NCI-H345 (cell line): ENCODE results near the gene CHL1.
A peak's percentile ranks its signal among the peaks of the same experiment; 100 is the strongest.

Source experiments
- DNase-seq: peaks from one replicate; lab custom pipeline; 2025; lab: John Stamatoyannopoulos, UW

Gene CHL1

DNA sequence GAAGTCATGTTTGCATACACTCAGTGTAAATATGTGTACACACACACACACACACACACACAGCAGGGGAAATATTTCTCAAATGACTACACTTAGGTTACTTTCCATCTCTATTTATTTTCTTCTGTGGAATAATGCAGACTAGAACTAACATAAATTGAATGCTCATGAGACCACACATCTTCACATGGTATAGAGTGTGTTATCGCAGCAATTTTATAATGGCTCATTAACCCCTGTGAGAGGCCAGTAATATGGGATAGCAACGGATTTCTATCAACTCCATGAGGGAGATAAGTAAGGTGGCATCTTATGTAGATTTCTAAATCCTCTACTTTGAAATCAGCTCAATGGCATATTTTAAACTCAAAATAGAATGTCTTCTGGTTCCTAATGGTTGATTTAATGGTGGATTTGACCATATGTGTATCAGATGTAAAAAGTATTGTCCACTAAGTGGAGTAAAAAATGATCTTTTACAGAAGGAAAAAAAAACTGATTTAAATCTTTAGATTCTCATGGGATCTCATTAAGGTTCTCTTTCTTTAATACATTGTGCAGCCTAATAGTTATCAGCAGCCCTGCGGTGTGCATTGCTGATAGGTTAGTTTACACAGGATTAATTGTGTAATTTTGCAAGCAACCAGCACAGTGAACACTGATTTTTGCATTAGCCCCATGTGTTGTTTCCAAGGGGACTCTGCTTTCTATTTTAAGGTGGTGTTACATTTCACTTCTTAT, 32.0 kb downstream of the CHL1 start:
- DNase-seq, result no peak

DNA sequence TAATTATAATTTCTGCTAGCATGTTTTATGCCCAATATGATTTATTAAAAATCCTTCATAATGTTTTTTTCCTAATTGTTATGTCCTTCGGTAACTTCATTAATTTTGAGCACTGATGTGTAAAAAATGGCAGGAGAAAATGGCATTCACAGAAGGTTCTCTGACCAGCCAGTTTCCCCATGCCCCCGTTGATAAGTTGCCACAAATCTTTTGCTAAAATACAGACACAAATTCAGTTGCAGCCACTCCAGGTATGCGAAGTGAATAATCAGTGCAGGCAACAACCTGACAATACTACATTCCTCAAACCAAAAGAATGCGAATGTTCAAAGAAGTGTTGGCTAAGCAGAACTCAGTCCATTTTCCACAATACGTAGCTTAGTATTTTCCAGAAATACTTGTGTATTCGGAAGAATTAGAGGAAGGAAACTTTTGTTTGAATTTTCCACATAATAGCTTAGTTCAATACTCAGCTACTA, 32.7 kb downstream of the CHL1 start:
- DNase-seq, result no peak

DNA sequence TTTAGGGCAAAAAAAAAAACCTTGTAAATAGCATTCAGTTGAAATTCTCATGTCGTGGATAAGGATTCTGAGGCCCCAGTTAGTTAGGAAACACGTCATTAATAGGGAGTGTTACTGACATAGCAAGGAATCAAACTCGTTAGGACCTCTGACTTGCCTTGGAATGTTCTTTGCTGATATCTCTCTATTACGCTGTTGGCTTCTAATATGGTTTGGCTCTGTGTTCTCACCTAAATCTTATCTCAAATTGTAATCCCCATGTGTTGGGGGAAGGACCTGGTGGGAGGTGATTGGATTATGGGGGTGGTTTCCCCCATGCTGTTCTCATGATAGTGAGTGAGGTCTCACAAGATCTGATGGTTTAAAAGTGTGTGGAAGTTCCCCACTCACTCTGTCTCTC, 40.3 kb downstream of the CHL1 start:
- no peak for DNase-seq

DNA sequence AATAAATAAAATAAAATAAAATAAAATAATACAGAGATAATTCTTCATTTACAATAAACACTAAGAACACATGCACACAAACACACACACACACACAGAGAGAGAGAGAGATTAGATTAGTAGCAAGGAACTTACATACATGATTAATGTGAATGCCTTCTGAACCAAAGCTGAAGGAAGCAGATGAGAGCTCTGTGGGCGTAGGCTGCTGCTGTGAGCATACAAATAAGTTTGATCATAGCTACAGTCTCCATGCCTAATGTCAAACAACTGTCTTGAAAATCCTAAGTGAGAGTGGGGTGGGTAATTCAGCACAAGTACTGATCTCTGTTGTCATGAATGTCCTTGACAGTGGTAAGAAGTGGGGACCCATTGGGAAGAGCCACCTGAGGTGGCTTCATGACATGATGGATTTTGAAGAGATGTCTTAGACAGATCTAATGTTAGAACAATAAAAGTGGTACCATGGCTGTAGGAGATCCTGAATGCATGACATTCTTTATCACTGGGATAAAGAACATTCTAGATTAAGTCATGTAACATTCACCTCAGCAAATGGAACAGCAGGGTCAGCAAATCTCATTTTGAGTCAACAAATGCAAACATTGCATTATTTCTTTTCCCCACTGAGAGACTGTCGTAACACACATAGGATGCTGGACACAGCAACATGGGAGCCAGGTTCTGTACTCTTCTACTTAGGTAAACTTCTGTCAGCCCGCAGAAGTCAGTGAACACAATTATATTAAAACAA, 46.2 kb downstream of the CHL1 start:
- DNase-seq, result no peak

DNA sequence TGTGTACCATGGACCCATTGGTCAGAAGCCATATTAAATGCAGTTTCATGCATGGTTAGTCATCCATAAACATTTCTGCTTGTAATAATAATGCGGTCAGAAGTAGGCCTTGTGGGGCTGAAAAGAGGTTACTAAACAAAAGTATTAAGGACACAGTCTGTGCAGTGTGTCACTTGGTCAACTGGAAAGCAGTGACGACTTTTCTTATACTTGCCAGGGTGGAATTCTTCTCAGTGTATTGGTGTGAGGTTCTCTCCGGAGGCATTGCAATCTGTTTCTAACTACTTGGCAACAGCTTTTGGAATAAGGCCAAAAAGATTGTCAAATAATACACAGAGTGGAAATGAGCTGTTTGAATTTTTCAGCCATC, 46.8 kb downstream of the CHL1 start:
- peak; percentile 27 for DNase-seq

DNA sequence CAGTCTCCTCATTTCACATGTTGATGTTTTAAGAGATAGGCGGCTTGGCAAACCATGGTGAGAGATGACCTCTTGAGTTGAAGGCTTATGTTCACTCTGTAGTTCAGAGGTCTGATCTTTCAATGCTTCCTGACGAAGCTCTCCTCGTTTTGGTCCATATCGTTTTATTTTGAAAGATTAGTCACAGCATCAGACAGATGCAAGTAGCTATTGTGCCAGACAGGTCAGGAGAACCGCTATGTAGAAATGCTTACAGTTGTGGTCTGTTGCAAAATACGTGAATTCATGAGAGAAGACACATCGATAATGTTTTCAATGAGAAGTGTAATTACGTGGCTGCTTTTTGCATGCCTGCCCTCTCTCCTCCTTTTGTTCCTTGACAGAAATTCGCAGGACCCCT, 47.5 kb downstream of the CHL1 start:
- DNase-seq, result no peak

DNA sequence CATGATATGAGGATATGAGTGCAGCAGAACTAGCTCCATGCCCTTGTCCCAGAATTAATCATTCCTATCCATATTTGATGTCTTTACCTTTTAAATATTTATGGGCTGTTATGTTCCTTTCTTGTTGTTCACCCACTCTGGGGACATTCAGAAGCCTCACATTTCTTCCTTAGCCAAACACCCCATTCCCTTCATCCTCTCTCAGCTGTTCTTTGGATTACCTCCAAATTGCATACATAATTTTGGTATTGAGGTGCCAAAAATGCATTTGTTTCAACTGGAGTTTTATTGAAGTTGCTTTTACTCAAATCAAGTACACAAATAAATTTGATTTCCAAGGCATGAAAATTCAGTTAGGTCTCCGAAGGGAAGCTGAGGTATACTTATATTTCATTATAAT, 51.4 kb downstream of the CHL1 start:
- no peak for DNase-seq

DNA sequence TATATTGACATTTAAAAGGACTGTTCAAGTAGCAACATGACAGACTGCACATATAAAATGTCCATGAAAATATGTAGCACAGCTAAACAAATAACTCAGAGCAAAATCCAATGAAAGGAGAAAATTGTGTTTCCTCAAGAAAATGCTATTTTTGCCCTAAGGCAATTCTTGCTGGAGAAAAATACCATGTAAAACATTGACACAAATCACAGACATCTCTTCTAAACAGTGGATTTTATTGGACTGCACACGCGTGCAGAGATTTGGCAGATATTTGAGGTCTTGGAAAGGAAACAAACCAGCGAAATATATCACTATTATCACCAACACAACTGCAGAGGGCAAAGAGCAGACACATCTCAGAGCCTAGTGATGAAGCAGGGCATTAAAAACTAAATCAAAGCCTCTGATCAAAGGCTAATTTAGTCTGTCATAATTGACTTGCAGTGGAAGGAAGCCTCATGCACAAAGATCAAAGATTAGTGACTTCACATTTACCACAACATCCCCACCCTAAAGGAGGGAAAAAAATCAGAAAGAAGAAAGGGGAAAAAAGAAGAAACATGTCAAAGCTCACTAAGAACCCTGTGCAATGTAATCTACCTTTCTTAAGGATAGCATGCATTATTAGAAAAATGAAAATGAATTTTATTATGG, 52.4 kb downstream of the CHL1 start:
- no peak for DNase-seq

DNA sequence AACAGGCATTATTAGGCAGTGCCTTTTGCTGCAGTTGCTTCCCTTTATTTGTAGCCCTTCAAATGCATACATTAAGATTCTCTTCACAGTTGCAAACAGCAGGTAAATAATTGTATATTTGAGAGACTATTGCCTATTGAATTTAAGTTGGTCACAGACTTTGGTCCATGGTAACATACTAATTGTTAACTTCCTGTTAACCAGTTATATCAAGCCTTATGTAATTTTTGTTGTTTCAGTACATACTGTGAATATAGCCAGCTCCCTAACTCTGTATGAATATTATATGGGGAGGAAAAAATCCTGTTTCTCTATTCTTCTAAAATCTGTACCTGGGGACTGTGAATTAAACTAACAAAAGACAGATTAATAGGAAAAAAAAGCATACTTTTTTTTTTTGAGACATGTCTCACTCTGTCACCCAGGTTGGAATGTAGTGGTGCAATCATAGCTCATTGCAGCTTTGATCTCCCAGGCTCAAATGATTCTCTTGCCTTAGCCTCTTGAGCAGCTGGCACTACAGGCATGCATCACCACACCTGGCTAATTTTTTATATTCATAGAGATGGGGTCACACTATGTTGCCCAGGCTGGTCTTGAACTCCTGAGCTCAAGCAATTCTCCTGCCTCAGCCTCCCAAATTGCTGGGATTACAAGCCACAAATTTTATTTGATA, 53.2 kb downstream of the CHL1 start:
- no peak for DNase-seq

DNA sequence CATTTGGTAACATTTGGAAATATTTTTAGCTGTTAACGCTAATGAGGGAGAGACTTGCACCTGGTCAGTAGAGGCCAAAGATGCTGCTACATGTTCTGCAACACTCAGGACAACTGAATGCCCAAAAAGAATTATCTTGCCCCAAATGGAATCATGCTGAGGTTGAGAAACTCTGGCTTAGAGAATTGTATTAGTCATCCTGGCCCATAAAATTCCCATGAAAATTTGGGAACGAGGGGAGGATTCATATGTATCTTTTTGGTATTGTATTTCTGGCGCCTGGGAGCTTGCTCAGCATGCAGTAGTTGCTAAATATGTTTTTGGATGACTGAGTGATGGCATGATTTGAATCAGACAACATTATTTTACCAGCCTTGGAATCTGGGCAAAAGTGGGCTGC, 59.9 kb downstream of the CHL1 start:
- no peak for DNase-seq

DNA sequence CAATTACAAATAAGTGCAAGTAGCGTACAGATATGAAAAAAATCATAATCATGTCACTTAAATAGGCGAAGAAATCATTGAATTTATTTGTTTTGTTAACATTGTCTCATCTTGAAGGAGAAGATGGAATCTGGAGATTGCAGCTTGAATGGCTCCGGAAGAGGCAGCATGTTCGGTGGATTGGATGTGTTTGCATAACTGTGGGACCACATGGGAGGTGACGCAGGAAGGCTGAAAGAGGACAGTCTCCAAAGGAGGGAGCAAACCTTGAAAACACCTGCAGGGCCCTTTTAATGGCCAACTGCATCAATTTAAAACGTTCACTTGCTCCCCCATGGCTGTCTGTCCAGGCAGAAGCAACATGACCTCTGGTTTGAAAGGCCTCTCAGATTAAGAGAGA, 61.3 kb downstream of the CHL1 start:
- no peak for DNase-seq

DNA sequence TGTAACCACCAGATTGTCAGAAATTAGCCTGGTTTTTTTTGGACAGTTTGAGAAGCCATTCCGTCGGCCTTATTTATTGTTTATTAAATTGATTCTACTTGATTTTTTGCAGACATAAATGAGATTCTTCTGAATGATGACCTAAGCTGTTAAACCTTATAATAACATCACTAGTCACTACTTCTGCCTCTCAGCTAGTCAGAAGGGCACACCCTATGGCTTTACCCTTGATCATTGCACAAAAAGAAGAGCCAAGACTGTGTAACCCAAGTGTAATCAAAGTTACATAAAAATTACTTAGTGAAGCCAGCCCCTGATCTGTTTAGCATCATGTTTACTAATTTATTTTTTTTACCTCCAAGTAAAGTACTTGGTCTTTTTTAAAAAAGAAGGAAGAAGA, 64.3 kb downstream of the CHL1 start:
- no peak for DNase-seq

DNA sequence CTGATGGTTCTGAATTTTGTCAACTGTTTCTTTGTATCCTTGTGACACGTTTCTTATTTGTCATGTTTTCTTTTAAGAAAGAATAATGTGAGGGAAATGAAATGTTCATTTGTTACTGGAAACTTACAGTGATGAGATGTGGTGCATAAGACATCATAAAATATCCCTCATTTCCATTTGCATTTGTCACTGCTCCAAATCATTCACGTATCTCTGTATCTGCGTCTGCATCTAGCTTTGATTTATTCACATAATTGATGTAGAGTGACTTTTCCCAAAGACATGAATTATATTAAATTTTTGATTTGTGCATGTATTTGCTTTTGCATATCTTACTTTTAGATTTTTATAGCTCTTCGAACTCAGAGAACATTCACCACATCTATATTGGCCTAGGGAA, 66.8 kb downstream of the CHL1 start:
- no peak for DNase-seq

DNA sequence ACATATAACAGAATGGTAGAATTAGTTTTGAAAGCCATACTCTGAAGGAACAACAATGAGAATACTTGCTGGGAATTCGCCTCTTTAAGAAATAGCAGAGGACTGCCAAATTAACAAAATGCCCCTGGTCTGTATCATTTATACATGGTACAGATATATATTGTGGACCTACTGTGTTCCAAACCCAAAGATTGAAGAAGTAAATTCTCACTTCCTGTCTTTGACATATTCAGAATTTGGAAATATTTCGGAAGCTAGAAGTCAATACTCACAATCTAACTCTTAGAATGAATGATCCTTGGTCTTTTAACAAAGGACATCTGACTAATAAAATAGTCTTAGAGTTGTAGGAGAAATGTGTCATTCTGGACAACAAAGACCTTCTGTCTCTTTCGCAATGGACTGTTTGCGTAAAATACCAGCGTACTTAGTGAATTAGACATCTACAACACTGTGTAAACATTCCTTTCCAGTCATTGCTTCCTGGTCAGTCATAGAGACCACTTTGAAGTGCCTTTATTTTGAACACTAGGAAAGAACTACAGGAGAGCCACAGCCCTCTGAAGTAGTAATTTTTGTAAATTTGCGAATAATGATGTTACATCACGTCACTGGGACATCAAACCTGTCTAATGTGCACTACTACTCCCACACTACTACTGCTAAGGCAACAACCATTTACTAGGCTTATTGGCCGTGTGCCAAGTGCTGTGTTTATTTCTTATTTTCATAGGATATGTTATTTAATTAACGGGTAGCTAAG, 68.0 kb downstream of the CHL1 start:
- DNase-seq, result no peak

DNA sequence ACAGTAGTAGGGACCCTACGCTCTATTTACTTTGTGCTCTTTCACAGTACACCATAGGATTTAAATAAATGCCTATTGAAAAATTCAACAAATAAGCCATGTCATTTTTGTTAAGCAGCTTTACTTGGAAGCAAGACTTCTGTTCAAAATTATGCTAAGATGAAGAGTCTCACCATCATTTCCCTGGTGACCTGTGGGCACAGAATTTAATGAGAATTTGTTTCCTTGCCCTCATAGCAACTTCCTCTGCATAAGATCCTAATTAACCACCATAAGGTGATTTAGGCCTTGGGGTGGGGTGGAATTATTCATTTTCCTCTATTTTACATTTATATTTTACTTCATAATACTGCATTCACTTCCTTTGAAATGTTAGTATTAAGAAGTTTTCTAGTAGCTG, 70.5 kb downstream of the CHL1 start:
- DNase-seq, result no peak

DNA sequence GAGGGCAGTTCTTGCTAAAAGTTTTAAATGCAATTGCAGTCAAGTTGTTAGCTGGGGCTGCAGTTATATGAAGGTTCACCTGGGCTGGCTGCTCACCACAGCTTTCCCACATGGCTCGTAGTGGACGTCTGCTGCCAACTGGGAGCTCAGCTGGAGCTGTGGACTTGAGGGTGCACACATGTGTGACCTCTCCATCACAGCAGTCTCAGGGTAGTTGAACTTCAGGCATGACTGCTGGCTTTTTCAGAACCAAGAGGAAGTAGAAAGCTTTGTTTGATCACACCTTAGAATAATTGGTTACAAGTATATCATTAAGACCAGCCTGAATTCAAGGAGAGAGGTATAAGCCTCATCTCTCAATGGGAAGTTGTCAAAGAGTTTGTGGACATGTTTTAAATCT, 74.1 kb downstream of the CHL1 start:
- no peak for DNase-seq

DNA sequence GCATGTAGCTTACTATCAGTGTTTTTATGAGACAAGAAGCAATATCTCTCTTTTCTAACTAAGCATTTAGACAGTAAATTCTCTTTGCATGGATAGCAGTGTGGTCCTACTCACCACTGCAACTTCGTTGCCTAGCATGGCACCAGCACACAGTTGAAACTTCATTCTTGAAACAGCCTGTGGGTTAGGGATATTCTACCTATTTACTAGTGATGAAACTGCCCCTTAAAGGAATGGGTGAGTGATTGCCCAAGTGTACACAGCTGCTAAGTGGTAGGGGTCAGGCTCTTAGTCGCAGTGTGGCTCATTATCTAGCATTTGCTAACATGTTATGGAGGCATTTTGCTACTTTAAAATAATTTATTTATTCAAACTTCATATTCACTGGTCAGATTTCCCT, 78.4 kb downstream of the CHL1 start:
- DNase-seq, result no peak

DNA sequence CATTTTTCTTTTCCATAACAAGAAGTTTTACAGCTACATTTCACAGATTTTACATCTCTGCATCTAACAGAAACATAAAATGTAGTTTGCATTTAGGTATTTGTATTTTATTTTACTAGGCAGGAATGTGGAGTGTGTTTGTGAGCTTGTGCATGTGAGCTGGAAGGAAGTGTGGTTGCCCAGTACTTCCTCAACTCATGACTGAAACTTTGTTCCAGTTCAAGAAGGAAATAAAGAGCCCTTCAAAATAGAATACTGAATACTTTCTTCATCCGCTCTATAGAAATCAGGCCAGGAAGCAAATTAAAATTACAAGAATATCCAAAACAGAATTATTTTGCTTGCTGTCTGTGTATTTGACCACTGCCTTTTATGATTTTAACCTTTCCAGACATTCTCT, 81.3 kb downstream of the CHL1 start:
- DNase-seq, result no peak

DNA sequence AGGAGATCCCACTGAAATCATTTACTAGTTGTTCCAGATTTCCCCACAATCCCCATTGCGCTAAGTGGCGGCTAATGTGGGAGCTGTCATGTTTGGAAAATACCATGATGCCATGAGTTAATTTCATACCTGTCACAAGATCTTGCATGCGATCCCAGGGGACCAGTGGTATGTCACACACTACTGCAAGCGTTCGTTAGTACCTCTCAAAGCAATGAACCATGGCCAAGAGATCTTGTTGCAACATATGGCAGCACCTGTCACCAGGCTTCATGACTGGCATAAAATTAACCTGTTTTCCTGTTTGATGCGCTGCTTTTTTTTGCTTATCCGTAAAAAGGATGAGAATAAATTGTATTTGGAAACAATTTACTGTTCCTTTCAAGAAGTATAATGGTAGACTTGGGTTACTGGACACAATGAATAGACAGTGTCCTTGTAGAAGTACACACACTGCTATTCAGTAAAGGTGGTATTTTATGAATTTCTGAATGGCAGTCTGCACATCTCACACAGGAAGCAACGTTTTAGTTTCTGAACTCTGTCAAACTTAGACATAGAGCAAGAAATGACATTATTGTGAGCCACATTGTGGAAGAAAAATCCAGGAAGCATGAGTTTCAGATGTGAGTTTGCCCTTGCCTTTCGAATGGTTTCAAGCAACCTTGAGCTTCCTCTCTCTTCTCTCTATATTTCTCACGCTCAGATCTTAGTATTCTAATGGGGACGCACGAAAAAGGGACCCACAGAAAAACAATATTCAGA, 81.9 kb downstream of the CHL1 start:
- peak; percentile 86 for DNase-seq

DNA sequence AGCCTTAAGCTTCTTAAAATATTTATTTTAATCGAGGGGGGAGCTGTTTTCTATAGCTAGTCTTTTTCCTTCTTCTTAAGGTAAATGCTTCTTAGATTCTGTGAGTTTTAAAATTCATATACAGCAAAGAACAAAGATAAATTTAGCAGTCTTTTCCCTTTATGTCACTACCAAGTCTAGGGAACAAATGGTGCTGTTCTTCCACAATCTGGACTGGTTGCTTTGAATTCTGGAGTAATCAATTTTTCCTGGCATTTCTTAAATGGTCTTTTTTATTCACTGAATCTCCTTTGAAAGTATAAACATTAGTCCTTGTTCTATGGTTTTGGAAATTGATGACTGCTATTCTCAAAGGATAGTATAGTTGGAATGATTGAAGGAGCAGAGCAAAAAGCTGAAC, 82.8 kb downstream of the CHL1 start:
- no peak for DNase-seq

DNA sequence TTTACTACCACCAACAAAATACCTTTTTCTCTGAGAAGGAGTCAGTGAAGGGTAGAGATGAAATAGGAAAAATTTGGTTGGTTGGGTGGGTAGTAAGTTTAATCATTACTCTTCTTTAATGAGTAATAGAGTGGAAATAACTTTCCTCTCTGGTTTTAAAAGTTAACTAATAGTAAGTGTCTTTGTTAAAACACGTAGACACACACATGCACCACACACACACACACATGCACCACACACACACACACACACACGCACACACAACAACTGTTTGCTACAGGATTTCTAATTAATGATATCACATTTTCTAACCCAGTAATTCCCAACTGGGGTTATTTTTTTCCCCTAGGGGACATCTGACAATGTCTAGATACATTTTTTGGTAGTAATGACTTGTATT, 84.1 kb downstream of the CHL1 start:
- DNase-seq, result no peak
